MM.1S (cell line): ENCODE results near the gene ADGRV1.

Source experiments
- DNase-seq: peaks from one replicate; pipeline ENCODE4 v3.0.0-alpha.2; 2015
- H2AFZ ChIP-seq: fragments of 300-600 bp; sonication (generic); 2 replicates; pipeline ENCODE4 v1.6.0; 2016; ENCODE audit warnings: antibody characterized with exemption, low read length
- H3F3A ChIP-seq: fragments of 300-600 bp; sonication (generic); 2 replicates; pipeline ENCODE4 v1.6.1; 2016; ENCODE audit warnings: mild to moderate bottlenecking, antibody characterized with exemption, low read length, moderate library complexity, mixed read lengths; ENCODE audit not compliant: insufficient read depth
- H3K27ac ChIP-seq: fragments of 300-600 bp; sonication (generic); 2 replicates; pipeline ENCODE4 v1.5.1; 2016; ENCODE audit warnings: mild to moderate bottlenecking, low read length
- H3K27me3 ChIP-seq: fragments of 300-600 bp; sonication (generic); replicated peaks from 2 replicates; pipeline ENCODE4 v1.6.0; 2016; ENCODE audit warnings: low read length; ENCODE audit not compliant: insufficient read depth
- H3K36me3 ChIP-seq: fragments of 300-600 bp; sonication (generic); replicated peaks from 2 replicates; pipeline ENCODE4 v1.6.1; 2016; ENCODE audit warnings: mild to moderate bottlenecking, low read length, mixed read lengths; ENCODE audit not compliant: insufficient read depth
- H3K4me1 ChIP-seq: fragments of 300-600 bp; sonication (generic); 2 replicates; pipeline ENCODE4 v1.6.1; 2016; ENCODE audit warnings: low read length, mixed read lengths
- H3K4me2 ChIP-seq: fragments of 300-600 bp; sonication (generic); 2 replicates; pipeline ENCODE4 v1.6.0; 2016; ENCODE audit warnings: low read depth, low read length
- H3K4me3 ChIP-seq: fragments of 300-600 bp; sonication (generic); 2 replicates; pipeline ENCODE4 v1.5.1; 2016; ENCODE audit warnings: low read length, mixed read lengths
- H3K79me2 ChIP-seq: fragments of 300-600 bp; sonication (generic); 2 replicates; pipeline ENCODE4 v1.6.1; 2016; ENCODE audit warnings: mixed run types, low read length, mixed read lengths
- H3K9ac ChIP-seq: fragments of 300-600 bp; sonication (generic); 2 replicates; pipeline ENCODE4 v1.6.1; 2016; ENCODE audit warnings: low read length, mixed read lengths
- H3K9me2 ChIP-seq: fragments of 300-600 bp; sonication (generic); replicated peaks from 2 replicates; pipeline ENCODE4 v1.6.1; 2016; ENCODE audit warnings: mild to moderate bottlenecking, low read length, mixed read lengths; ENCODE audit not compliant: insufficient read depth
- H3K9me3 ChIP-seq: fragments of 300-600 bp; sonication (generic); replicated peaks from 2 replicates; pipeline ENCODE4 v1.6.1; 2016; ENCODE audit warnings: mild to moderate bottlenecking, low read length, mixed read lengths; ENCODE audit not compliant: insufficient read depth
- H4K20me1 ChIP-seq: fragments of 300-600 bp; sonication (generic); 2 replicates; pipeline ENCODE4 v1.6.1; 2016; ENCODE audit warnings: mild to moderate bottlenecking, low read length, moderate library complexity, mixed read lengths; ENCODE audit not compliant: insufficient read depth
- EZH2 ChIP-seq: fragments of 300-600 bp; sonication (generic); optimal IDR thresholded peaks from 2 replicates; pipeline ENCODE3; 2017; ENCODE audit warnings: low read depth, mild to moderate bottlenecking, antibody characterized with exemption, low read length, mixed read lengths
- EZH2phosphoT487 ChIP-seq: fragments of 300-600 bp; sonication (generic); IDR thresholded peaks from 2 replicates; pipeline ENCODE4 v1.6.1; 2018; ENCODE audit warnings: antibody characterized with exemption, low read length
- TF ChIP-seq, protein P1 (sequence below): fragments of 300-600 bp; sonication (generic); IDR thresholded peaks from 2 replicates; pipeline ENCODE4 v1.5.1; 2016; ENCODE audit warnings: antibody characterized with exemption, low read length, mixed read lengths

The ADGRV1 gene

GRCh38 chr5:90834711-90835110, 276.1 kb downstream of the ADGRV1 start:
- Histone ChIP-seq H2AFZ (no peak overlapping the region), H3K27ac (no peak overlapping the region), H3K36me3 (no peaks in the 10 kb centered on the region), H3K27me3 (no peaks in the 10 kb centered on the region), H3K9me3 (no peaks in the 10 kb centered on the region), H3K4me2 (no peak overlapping the region), H4K20me1 (no peaks in the 10 kb centered on the region), H3K4me1 (no peaks in the 10 kb centered on the region), H3K79me2 (no peaks in the 10 kb centered on the region), H3K4me3 (no peak overlapping the region), H3F3A (no peaks in the 10 kb centered on the region), H3K9me2 (no peaks in the 10 kb centered on the region), H3K9ac (no peak overlapping the region)
- TF ChIP-seq EZH2phosphoT487 (no peak), EZH2 (no peak)
- TF ChIP-seq, protein P1, sequence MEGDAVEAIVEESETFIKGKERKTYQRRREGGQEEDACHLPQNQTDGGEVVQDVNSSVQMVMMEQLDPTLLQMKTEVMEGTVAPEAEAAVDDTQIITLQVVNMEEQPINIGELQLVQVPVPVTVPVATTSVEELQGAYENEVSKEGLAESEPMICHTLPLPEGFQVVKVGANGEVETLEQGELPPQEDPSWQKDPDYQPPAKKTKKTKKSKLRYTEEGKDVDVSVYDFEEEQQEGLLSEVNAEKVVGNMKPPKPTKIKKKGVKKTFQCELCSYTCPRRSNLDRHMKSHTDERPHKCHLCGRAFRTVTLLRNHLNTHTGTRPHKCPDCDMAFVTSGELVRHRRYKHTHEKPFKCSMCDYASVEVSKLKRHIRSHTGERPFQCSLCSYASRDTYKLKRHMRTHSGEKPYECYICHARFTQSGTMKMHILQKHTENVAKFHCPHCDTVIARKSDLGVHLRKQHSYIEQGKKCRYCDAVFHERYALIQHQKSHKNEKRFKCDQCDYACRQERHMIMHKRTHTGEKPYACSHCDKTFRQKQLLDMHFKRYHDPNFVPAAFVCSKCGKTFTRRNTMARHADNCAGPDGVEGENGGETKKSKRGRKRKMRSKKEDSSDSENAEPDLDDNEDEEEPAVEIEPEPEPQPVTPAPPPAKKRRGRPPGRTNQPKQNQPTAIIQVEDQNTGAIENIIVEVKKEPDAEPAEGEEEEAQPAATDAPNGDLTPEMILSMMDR: no peak
- no peak for DNase-seq

- Histone ChIP-seq H3F3A (peaks cover 5% of the 10 kb centered on the region; the same call in 1 of the 2 replicates), H3K27me3 (no peaks in the 10 kb centered on the region), H3K9ac (no peak overlapping the region), H3K9me3 (no peaks in the 10 kb centered on the region), H3K27ac (no peak overlapping the region), H3K4me2 (peak overlapping the region; percentile 54), H3K36me3 (no peaks in the 10 kb centered on the region), H3K4me1 (peaks cover 5% of the 10 kb centered on the region; the same call in 1 of the 2 replicates), H3K79me2 (no peaks in the 10 kb centered on the region), H2AFZ (no peak overlapping the region), H3K9me2 (no peaks in the 10 kb centered on the region), H4K20me1 (no peaks in the 10 kb centered on the region), H3K4me3 (no peak overlapping the region; the same call in 1 of the 2 replicates)
- peak; percentile 55 for DNase-seq
- TF ChIP-seq EZH2phosphoT487: no peak
- no peak for TF ChIP-seq EZH2
- TF ChIP-seq, protein P1: no peak
These were observed 284.8 kb downstream of the ADGRV1 start for GRCh38 chr5:90843443-90843842.

DNA sequence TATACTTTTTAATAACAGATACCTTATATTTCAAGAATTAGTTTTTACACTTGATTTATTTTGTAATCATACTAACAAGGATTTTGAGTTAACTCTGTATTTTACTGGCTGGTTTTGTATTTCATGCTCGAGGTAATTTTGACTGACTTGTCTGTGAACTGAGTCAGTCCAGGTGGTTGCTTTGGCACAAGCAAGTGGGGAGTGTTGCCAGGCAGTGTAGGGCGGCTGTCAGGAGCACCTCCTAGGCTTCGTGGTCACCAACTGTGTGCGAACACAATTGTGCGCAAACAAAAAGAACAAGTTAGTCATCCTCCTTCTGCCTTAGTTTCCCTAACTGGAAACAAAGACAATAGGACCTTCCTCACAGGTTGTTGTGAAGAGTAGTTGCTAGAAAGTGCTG, 286.3 kb downstream of the ADGRV1 start:
- H3K4me3 ChIP-seq: no peak overlapping the region
- peaks cover 5% of the 10 kb centered on the region; the same call in 1 of the 2 replicates for H3K4me1 ChIP-seq
- H3K79me2 ChIP-seq: no peaks in the 10 kb centered on the region
- no peak overlapping the region for H3K27ac ChIP-seq
- H3K4me2 ChIP-seq: no peak overlapping the region
- H3K9ac ChIP-seq: no peak overlapping the region
- no peaks in the 10 kb centered on the region for H3K36me3 ChIP-seq
- no peak for DNase-seq
- H3K9me2 ChIP-seq: no peaks in the 10 kb centered on the region
- no peaks in the 10 kb centered on the region for H3K27me3 ChIP-seq
- no peaks in the 10 kb centered on the region for H3K9me3 ChIP-seq
- TF ChIP-seq, protein P1: no peak
- no peak for TF ChIP-seq EZH2phosphoT487
- no peak for TF ChIP-seq EZH2
- peaks cover 5% of the 10 kb centered on the region; the same call in 1 of the 2 replicates for H3F3A ChIP-seq
- H2AFZ ChIP-seq: no peak overlapping the region
- no peaks in the 10 kb centered on the region for H4K20me1 ChIP-seq
